GM21360 (cell line): ENCODE measurements around the gene SMTN.
"Not testable (repeated sequence)": the region's sequence is repeated elsewhere in the genome, so short reads cannot be mapped to it uniquely, and the experiment has no call there.

ENCODE experiments used
- ATAC-seq: cut with Tn5 transposase; IDR thresholded peaks from one replicate; pipeline ENCODE4 v1.9.1; 2021; ENCODE audit warnings: mild to moderate bottlenecking, moderate library complexity; ENCODE audit not compliant: unreplicated experiment

The SMTN gene

DNA sequence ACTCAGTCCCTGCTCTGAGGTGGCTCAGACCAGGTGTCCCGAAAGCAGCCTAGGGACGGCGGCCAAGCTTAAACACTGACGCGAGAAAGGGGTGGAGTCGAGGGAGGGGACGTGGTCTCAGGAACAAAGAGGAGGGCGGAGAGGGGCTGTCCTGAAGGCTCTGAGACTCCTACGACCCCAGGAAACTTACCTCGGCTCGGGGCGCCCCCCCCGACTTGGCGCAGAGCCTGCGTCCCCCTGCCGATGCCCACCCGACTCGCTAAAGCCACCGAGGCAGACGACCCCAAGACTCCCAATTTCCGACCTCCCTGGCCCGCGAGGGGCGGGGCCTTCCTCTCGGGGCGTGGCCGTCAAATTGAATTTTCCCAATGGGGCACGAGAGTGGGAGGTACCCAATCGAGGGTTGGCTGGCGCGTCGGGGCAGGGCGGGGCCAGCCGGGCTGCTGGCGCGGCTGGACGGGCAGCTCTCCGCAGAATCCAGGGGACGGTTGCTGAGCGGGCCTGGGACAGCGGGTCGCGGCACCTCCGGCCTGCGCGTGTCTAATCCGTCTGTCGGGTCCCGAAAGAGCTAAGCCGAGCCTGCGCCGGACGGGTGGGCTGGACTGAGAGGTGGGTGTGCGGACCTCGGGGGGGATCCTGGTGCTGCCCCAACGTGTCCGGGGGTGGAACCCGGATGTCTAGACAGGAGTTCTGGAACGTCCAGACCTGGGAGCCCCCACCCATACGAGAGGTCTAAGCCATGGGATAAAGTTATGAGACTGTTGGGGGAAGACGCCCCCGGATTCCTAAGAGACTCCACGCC is at the start of gene SMTN:
Gene SMTN (plus strand): TSS at position 471 of the 802 bp plus-strand sequence. CDS start 1,941 bp downstream, outside the sequence.
- ATAC-seq: peak; percentile 42

GRCh38 chr22:31036671-31037550 is 44.2 kb upstream of the SMTN start:
- ATAC-seq: no peak

- ATAC-seq: no peak
These were observed 42.4 kb upstream of the SMTN start for GRCh38 chr22:31038686-31039085.

DNA sequence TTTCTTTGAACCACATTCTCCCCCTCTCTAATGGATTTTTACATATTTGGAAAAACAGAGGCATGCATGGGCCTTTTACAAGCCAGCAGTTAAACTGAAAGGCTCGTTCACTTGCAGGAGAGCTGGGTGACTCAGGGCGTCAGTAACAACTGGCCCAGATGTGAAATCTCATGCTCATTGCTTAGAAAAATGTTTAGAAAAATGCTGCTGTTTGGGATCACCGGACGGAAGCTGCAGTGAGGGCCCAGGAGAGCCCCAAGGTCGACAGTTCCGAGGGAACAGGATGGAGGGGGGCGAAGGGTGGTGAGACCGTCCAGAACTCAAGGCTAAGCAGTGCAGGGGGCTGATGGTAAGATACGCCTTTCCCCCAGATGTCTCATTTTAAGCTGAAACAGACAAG is 41.7 kb upstream of the SMTN start:
- no peak for ATAC-seq

- ATAC-seq: no peak
These were observed 40.3 kb upstream of the SMTN start for GRCh38 chr22:31040542-31041398.

- ATAC-seq: no peak
These were observed 36.8 kb upstream of the SMTN start for GRCh38 chr22:31044262-31044861.

- ATAC-seq: no peak
These were observed 35.1 kb upstream of the SMTN start for GRCh38 chr22:31045900-31046538.

- no peak for ATAC-seq
These were observed 34.4 kb upstream of the SMTN start for GRCh38 chr22:31046539-31047226.

GRCh38 chr22:31048570-31048969 is 32.5 kb upstream of the SMTN start:
- ATAC-seq: no peak

GRCh38 chr22:31049815-31050420 is 31.2 kb upstream of the SMTN start:
- no peak for ATAC-seq

GRCh38 chr22:31055117-31055634 is 25.9 kb upstream of the SMTN start:
- ATAC-seq: no peak

DNA sequence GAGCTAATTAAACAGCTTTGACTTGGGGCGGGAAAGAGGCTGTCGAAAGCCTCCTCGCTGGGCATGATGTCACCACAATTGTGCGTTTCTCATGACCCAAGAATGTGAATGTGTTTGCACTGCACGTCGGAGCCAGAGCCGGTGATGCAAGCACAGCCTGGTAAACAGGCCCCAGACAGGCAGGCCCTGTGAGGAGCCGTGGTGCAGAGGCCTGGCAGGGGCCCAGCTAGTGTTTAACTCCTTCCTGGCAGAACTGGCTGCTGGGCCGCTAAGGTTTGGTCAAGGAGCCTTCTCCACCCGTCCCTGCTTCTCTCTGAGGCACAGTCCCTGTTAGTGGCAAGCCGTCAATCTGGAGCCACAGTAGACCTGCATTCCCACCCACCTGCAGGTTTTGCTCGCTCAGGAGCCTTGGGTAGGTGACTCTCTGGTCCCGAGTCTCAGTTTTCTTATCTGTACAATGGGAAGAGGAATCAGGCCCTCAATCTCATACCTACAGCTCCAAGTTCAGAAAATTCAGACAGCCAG is 25.4 kb upstream of the SMTN start:
- ATAC-seq: no peak

DNA sequence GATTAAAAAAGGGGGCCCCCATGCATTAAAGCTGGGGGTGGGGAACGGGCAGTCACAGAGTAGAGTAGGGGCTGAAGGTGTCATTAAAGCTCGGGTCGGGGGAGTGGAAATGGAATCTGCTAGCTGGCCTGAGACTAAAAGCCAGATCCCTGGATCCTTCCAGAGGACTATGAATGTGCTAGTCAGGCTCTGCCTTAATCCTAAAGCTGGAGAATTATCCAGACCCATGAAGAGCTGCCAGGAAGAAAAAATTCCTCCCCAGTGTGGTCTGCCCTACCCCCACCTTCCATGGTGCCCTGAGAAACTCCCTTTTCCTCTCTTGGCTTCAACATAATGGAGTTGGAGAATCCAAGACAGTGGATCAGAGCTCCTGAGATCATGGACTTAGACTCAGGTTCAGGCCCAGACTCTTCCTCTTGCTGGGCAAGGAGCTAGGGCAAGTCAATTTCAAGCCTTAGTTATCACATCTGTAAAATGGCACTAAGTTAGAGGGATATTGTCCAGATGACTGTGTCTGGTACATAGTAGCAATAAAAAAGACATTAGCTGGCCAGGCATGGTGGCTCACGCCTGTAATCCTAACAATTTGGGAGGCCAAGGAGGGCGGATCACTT is 24.0 kb upstream of the SMTN start:
- ATAC-seq: no peak

DNA sequence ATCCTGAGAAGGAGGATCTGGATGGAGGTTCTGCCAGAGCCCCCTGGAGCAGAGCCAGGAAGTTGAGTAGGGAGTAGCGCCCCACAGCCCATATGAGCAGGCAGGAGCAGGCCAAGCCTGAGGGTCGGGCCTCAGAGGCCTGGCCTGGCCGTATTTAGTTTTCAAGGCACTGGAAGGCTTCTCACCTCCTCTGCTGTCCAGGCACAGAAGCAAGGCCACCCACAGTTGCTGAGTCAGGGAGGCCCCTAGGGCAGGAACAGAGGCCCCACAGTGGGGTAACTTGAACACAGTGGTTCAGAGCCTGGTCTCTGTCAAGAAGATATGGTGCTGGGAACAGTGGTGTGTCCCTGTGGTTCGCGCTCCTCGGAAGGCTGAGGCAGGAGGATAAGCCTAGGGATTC is 21.5 kb upstream of the SMTN start:
- not testable (repeated sequence) for ATAC-seq

DNA sequence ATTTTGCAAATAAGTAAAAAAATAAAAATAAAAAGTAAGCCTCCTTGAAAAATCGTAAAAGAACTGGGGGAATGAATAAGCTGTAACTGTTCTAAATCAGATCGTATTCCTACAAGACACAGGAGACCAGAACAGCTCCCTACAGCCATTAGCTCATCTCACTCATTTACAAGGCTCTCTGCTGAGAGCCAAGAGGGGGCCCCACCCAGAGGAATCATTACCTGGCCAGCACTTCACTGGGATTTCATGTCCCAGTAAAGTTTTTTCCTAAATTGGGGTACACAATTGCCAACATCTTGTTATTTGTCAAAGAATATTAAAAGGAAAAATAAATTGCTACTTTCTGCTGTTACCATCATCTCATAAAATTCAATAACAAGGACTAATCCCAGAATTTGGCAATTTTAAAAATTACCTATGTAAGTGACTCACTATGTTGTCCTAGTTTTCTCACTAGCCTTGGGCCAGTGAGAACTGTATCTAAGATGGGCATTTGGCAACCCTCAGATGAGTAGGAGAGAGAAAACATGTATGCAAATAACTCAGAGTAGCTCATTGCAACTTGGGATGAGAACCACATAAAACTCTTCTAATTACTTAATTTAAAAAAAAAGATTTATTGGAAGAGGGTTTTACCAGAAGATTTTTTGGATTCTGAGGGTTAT is 18.4 kb upstream of the SMTN start:
- no peak for ATAC-seq

GRCh38 chr22:31064369-31064768 is 16.7 kb upstream of the SMTN start:
- no peak for ATAC-seq

DNA sequence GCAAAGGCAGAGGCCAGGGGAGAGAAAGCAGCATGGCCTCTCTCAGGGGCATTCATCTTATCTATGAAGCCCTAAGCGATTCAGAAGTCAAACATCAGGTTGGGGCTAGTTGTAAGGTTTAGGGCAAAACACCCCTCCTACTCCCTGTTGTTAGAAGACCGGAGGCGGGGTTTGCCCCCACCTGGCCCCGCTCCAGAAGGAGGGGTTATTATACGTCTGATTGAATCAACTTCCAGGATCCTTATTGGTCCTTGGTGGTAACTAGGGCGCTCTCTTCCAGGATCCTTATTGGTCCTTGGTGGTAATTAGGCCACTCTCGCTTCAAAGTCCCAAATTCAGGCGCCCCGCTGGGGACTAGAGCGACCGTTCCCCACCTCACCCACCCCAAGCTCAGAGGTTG is 12.1 kb upstream of the SMTN start:
- no peak for ATAC-seq
